ENCODE results near the gene TGFBI. TPM values are rescaled to one million over a fixed set of nuclear protein-coding genes. Genes with fewer than 3 reads are reported as not detected.

The TGFBI gene
- total RNA-seq: 10 to 100 TPM in 3 of 6 donors, 1 to 10 TPM in 3; 3.7 to 50.1 (median 12.2) TPM
- 10 to 100 TPM; 14.2 to 17.6 TPM for polyA plus RNA-seq

DNA sequence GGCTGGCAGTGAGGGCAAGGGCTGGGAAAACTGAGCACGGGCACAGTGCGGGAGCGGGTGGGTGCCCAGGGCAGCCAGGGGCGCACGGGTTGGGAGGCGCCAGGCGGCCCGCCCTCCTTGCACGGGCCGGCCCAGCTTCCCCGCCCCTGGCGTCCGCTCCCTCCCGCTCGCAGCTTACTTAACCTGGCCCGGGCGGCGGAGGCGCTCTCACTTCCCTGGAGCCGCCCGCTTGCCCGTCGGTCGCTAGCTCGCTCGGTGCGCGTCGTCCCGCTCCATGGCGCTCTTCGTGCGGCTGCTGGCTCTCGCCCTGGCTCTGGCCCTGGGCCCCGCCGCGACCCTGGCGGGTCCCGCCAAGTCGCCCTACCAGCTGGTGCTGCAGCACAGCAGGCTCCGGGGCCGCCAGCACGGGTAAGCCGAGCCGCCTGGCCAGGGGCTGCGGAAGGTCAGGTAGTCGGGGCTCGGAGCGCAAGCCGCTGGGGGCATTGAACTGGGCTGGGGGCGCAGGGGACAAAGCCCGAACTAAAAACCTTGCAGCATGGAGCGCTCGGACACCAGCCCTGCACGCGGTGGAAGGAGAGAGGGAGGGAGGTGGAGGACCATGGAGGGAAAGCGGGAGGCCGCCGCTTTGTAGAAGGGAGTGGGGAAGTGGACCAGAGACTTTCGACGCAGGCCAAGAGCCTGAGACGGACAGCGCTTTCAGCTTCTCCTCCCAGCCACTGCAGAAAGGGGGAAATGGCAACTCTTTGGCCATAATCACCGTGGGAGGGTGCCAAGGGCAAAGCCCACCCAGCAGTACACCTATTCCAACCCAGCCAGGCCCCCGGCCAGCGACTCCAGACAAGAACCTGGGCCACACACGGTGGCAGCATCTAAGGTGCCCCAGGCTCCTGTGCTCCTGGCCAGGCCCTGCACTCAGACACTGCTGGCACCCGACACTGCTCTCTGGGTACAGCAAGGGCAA lies at the start of gene TGFBI:
Gene TGFBI, plus strand, starts transcription at position 207 of the 961 bp plus-strand sequence. Its CDS starts 68 bp downstream, at position 275.
- ATAC-seq (peak; percentile 88 to 96 (median 94)), DNase-seq (peak; percentile 50 to 89 (median 68)), FAIRE-seq (no peak)
- H3K27ac ChIP-seq: peak within 1 kb of the TSS in 1 of 4 donors; percentile 36
- H3K9me3 ChIP-seq: no peaks in the 10 kb centered on the region
- TF ChIP-seq, protein P1, sequence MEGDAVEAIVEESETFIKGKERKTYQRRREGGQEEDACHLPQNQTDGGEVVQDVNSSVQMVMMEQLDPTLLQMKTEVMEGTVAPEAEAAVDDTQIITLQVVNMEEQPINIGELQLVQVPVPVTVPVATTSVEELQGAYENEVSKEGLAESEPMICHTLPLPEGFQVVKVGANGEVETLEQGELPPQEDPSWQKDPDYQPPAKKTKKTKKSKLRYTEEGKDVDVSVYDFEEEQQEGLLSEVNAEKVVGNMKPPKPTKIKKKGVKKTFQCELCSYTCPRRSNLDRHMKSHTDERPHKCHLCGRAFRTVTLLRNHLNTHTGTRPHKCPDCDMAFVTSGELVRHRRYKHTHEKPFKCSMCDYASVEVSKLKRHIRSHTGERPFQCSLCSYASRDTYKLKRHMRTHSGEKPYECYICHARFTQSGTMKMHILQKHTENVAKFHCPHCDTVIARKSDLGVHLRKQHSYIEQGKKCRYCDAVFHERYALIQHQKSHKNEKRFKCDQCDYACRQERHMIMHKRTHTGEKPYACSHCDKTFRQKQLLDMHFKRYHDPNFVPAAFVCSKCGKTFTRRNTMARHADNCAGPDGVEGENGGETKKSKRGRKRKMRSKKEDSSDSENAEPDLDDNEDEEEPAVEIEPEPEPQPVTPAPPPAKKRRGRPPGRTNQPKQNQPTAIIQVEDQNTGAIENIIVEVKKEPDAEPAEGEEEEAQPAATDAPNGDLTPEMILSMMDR (IDR thresholded peaks at IDR 0.05): no peak
- WGBS, 2 donors: 11 to 13% methylated on average over 59 to 68 of the region's 68 CpGs
- no peaks in the 10 kb centered on the region for H3K27me3 ChIP-seq
- H3K4me3 ChIP-seq: peak within 1 kb of the TSS; percentile 26 to 54 (median 40)
- no peaks in the 10 kb centered on the region for H3K36me3 ChIP-seq
- intact Hi-C loops (cut with DNase I): no loop called here
- H3K4me1 ChIP-seq: peaks cover 0 to 4% (median 0%) of the 10 kb centered on the region in 3 donors

DNA sequence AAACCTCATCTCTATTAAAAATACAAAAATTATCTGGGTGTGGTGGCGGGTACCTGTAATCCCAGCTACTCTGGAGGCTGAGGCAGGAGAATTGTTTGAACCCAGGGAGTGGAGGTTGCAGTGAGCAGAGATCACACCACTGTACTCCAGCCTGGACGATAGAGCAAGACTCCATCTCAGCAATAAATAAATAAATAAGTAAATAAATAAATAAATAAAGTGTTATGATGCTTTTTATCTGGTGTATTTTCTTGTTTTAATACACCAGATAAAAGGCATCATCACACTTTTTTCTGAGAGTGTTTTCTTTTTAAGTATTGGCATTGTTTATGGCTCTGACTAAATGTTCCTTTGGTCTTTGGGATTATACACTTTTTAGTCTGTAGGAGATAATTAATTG lies 49.8 kb upstream of the TGFBI start:
- TF ChIP-seq, protein P1 (IDR thresholded peaks at IDR 0.05): no peak
- intact Hi-C loops (cut with DNase I): no loop called here

DNA sequence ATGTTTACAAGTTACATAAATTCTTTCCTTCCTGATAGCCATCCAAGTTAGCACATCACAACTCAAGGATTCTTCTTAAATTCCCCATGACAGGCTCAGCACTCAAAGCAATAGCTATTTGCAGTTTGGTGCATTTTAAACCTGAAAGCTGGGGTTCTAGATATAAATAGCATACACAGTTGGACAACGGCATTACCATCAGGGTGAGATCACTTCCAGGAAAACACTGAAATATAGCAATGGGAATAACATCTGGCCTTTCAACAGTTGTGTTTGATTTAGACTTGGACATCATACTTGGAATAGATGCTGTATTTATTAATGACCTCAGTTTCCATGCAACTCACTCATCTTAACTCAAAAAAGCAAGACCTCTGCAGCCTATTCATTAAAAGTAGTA lies 49.3 kb upstream of the TGFBI start:
- no peak for FAIRE-seq
- 52 to 63% methylated on average over 1 of the region's 1 CpG for WGBS, 2 donors
- TF ChIP-seq, protein P1 (IDR thresholded peaks at IDR 0.05): no peak
- Histone ChIP-seq H3K36me3 (no peaks in the 10 kb centered on the region), H3K4me3 (no peak overlapping the region), H3K4me1 (no peaks in the 10 kb centered on the region), H3K27ac (no peak overlapping the region), H3K27me3 (peaks cover 0 to 7% (median 0%) of the 10 kb centered on the region in 4 donors), H3K9me3 (no peaks in the 10 kb centered on the region)
- peak in 1 of 4 donors; percentile 42 for ATAC-seq
- no peak for DNase-seq
- intact Hi-C loops (cut with DNase I): no loop called here

More for the DNA sequence above, 49.8 kb upstream of the TGFBI start:
- H3K36me3 ChIP-seq: no peaks in the 10 kb centered on the region
- H3K4me1 ChIP-seq: no peaks in the 10 kb centered on the region
- peaks cover 0 to 7% (median 0%) of the 10 kb centered on the region in 4 donors for H3K27me3 ChIP-seq
- DNase-seq: no peak
- 79 to 95% methylated on average over 2 of the region's 2 CpGs for WGBS, 2 donors
- FAIRE-seq: no peak
- no peak for ATAC-seq
- H3K27ac ChIP-seq: no peak overlapping the region
- H3K4me3 ChIP-seq: no peak overlapping the region
- no peaks in the 10 kb centered on the region for H3K9me3 ChIP-seq

DNA sequence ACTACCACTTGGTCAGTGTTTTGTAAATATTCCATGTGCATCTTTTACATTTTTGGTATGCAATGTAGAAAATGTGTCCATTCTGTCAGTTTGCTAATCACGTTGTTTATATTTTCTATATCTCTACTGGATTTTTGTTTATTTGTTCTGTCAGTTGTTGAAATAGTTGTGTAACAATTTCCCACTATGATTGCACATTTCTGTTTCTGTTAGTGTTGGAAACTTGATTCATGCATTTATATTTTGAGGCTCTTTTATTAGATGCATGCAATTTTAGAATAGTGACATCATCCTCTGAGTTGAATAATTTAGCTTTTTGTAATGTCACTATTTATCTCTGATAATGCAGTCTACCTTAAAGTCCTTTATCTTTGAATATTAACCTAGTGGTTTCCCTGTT lies 48.2 kb upstream of the TGFBI start:
- no peaks in the 10 kb centered on the region for H3K4me1 ChIP-seq
- peaks cover 0 to 7% (median 0%) of the 10 kb centered on the region in 4 donors for H3K27me3 ChIP-seq
- 42 to 50% methylated on average over 1 of the region's 1 CpG for WGBS, 2 donors
- TF ChIP-seq, protein P1 (IDR thresholded peaks at IDR 0.05): no peak
- intact Hi-C loops (cut with DNase I): no loop called here
- no peak overlapping the region for H3K27ac ChIP-seq
- H3K36me3 ChIP-seq: no peaks in the 10 kb centered on the region
- ATAC-seq (no peak), DNase-seq (no peak), FAIRE-seq (no peak)
- no peak overlapping the region for H3K4me3 ChIP-seq
- H3K9me3 ChIP-seq: no peaks in the 10 kb centered on the region

Data from pancreas (tissue), 10 donors.